ENCODE data around the gene GUCY2D. TPM values are rescaled to one million over a fixed set of nuclear protein-coding genes. Genes with fewer than 3 reads are reported as not detected.
"Not testable (repeated sequence)": the region's sequence is repeated elsewhere in the genome, so short reads cannot be mapped to it uniquely, and the experiment has no call there.

The GUCY2D gene
- not detected in 2 replicates for total RNA-seq
- long read RNA-seq, result 0 reads

- Mint-ChIP-seq H3K4me3 (ENCODE audit: unreplicated experiment) (no peak within 1 kb of the TSS), H3K27ac (ENCODE audit: unreplicated experiment) (no peak within 1 kb of the TSS), H3K27me3 (ENCODE audit: unreplicated experiment) (peaks cover 42% of the 10 kb centered on the region), H3K4me1 (ENCODE audit: unreplicated experiment) (no peaks in the 10 kb centered on the region), H3K36me3 (ENCODE audit: unreplicated experiment) (no peaks in the 10 kb centered on the region), H3K9me3 (ENCODE audit: unreplicated experiment) (no peaks in the 10 kb centered on the region)
- no peak for DNase-seq (ENCODE audit: extremely low spot score, unreplicated experiment)
- no peak for TF ChIP-seq CTCF (IDR thresholded peaks at IDR 0.05)
Measured at GRCh38 chr17:8001976-8002720, at the start of gene GUCY2D. TSS of gene GUCY2D (plus strand) at chr17:8002615. CDS start at chr17:8003048, 433 bp downstream.

GRCh38 chr17:7953266-7953665 is 49.1 kb upstream of the GUCY2D start:
- H3K27me3 Mint-ChIP-seq (ENCODE audit: unreplicated experiment); H3K9me3 Mint-ChIP-seq (ENCODE audit: unreplicated experiment); H3K4me1 Mint-ChIP-seq (ENCODE audit: unreplicated experiment); H3K27ac Mint-ChIP-seq (ENCODE audit: unreplicated experiment); H3K4me3 Mint-ChIP-seq (ENCODE audit: unreplicated experiment); DNase-seq (ENCODE audit: extremely low spot score, unreplicated experiment): not testable (repeated sequence)
- H3K36me3 Mint-ChIP-seq (ENCODE audit: unreplicated experiment), result peaks cover 20% of the 10 kb centered on the region

- no peak for DNase-seq (ENCODE audit: extremely low spot score, unreplicated experiment)
- Mint-ChIP-seq H3K27ac (ENCODE audit: unreplicated experiment) (no peak overlapping the region), H3K36me3 (ENCODE audit: unreplicated experiment) (no peaks in the 10 kb centered on the region), H3K4me1 (ENCODE audit: unreplicated experiment) (peaks cover 4% of the 10 kb centered on the region), H3K27me3 (ENCODE audit: unreplicated experiment) (no peaks in the 10 kb centered on the region), H3K4me3 (ENCODE audit: unreplicated experiment) (no peak overlapping the region), H3K9me3 (ENCODE audit: unreplicated experiment) (no peaks in the 10 kb centered on the region)
- no peak for TF ChIP-seq CTCF (IDR thresholded peaks at IDR 0.05)
Measured at GRCh38 chr17:7955414-7956227, 46.8 kb upstream of the GUCY2D start.

- no peaks in the 10 kb centered on the region for H3K9me3 Mint-ChIP-seq (ENCODE audit: unreplicated experiment)
- no peak overlapping the region for H3K4me3 Mint-ChIP-seq (ENCODE audit: unreplicated experiment)
- H3K27ac Mint-ChIP-seq (ENCODE audit: unreplicated experiment), result no peak overlapping the region
- H3K27me3 Mint-ChIP-seq (ENCODE audit: unreplicated experiment), result no peaks in the 10 kb centered on the region
- H3K4me1 Mint-ChIP-seq (ENCODE audit: unreplicated experiment), result peaks cover 4% of the 10 kb centered on the region
- no peaks in the 10 kb centered on the region for H3K36me3 Mint-ChIP-seq (ENCODE audit: unreplicated experiment)
- no peak for DNase-seq (ENCODE audit: extremely low spot score, unreplicated experiment)
- TF ChIP-seq CTCF (IDR thresholded peaks at IDR 0.05), result no peak
Measured at GRCh38 chr17:7956228-7956965, 46.0 kb upstream of the GUCY2D start.

- Mint-ChIP-seq H3K9me3 (ENCODE audit: unreplicated experiment) (no peaks in the 10 kb centered on the region), H3K27ac (ENCODE audit: unreplicated experiment) (no peak overlapping the region), H3K4me1 (ENCODE audit: unreplicated experiment) (peaks cover 4% of the 10 kb centered on the region), H3K36me3 (ENCODE audit: unreplicated experiment) (no peaks in the 10 kb centered on the region), H3K4me3 (ENCODE audit: unreplicated experiment) (no peak overlapping the region), H3K27me3 (ENCODE audit: unreplicated experiment) (peaks cover 5% of the 10 kb centered on the region)
- no peak for DNase-seq (ENCODE audit: extremely low spot score, unreplicated experiment)
- TF ChIP-seq CTCF (IDR thresholded peaks at IDR 0.05), result no peak
Measured at GRCh38 chr17:7959503-7960253, 42.7 kb upstream of the GUCY2D start.
